ENCODE data around the gene TXNDC8. TPM values are rescaled to one million over a fixed set of nuclear protein-coding genes. Genes with fewer than 3 reads are reported as not detected.

Gene TXNDC8
- total RNA-seq, 1 experiment from 2014 or later = not detected

- TF ChIP-seq TCF7L2 (IDR thresholded peaks at IDR 0.05; ENCODE audit: borderline replicate concordance, extremely low read depth, insufficient read depth, insufficient read length) (no peak), EZH2phosphoT487 (IDR thresholded peaks at IDR 0.05; ENCODE audit: borderline replicate concordance) (no peak), ZFX (IDR thresholded peaks at IDR 0.05) (peak; percentile 66)
Measured at GRCh38 chr9:110256380-110257096, 81.1 kb downstream of the TXNDC8 start, which contains the start of gene TXN (continued).

DNA sequence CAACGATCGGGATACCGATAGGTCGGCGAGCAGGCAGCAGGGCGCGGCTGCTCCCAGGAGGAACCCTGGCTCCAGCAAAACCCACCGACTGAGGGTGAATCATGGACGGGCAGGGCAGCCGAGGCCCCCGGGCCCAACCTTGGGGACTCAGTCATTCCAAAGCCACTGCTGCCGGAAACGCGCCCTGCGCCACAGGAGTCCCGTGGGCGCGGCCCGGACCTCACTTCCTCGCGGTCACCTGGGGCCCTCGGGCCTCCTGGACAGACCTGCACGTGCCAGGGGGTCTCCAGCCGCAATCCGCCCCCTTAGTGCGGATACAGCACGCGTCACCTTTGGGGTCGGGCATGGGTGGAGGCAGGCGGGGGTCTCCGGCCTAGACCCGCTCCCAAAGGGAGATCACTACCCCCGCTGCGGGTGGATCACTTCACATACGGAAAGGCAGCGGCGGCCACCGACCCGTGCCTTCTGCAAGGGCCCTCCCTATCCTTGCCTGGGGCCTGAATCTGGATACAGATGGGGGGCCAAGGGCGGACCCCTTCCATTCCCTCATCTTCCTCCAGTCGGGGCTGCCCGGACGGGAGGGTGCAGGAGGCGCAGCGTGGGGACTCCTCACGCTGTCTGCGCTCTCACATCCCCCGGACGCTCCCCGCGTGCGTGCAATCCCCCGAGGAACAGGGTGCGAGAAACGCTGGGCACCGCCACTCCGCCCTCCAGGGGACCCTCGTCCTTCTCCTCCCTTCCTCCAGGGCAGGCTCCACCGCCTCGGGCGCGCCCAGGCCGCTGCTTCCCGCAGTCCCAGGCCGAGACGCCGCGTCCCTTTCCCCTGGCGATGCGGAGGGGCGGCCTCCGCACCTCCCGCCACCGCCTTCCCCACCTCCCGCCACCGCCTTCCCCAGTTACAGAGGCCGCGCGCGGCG is 81.9 kb downstream of the TXNDC8 start:
- ChIA-PET POLR2A (interaction anchor here (0.7 to 2.9 kb wide), 15 partner anchors 10 to 355 kb away, joined by 3 to 23 read pairs (median 4); no protein-coding TSS in a partner anchor), CTCF (interaction anchor here (1.0 to 1.4 kb wide), 2 partner anchors 172 to 368 kb away, joined by 3 to 4 read pairs; no protein-coding TSS in a partner anchor), RAD21 (ENCODE audit: low non-redundant PET in 1 of 2, low total read pairs in 2 of 2, uncharacterized antibody in 2 of 2, unreplicated experiment in 2 of 2) (no interaction called here)
- Histone ChIP-seq H3K4me2 (ENCODE audit: low read length) (peak overlapping the region; percentile 87), H3K27ac (ENCODE audit: low read depth, low read length) (peak overlapping the region; percentile 74), H3K4me3 (replicated peaks in 1 of 2; ENCODE audit: low read depth in 1 of 2, low read length in 2 of 2) (peak overlapping the region; percentile 76 to 86), H3K79me2 (ENCODE audit: insufficient read depth, low read length) (peaks cover 56% of the 10 kb centered on the region), H3K27me3 (ENCODE audit: insufficient read depth, low read length) (no peaks in the 10 kb centered on the region), H2AFZ (ENCODE audit: low read depth, low read length, poor library complexity, severe bottlenecking) (no peak overlapping the region), H3K4me1 (ENCODE audit: control insufficient read depth in 1 of 2, insufficient read depth in 2 of 2, low read length in 2 of 2) (peaks cover 8 to 57% of the 10 kb centered on the region in 2 experiments), H3K9me2 (ENCODE audit: insufficient read depth) (no peaks in the 10 kb centered on the region), H3K36me3 (ENCODE audit: control insufficient read depth in 1 of 2, insufficient read depth in 2 of 2, low read length in 2 of 2) (peaks cover under 1 to 5% of the 10 kb centered on the region in 2 experiments; a peak in 2 of 4 replicates), H3K9ac (ENCODE audit: low read length) (peak overlapping the region; percentile 94), H3K9me3 (ENCODE audit: control insufficient read depth in 1 of 2, insufficient read depth in 1 of 2, low read depth in 1 of 2, low read length in 2 of 2) (no peaks in the 10 kb centered on the region), H4K20me1 (ENCODE audit: insufficient read depth) (peaks cover 44% of the 10 kb centered on the region; the same call in 1 of the 2 replicates)
- intact Hi-C loops (cut with micrococcal nuclease) = loop anchor here (5.0 kb wide), 1 partner anchor 1303 kb away; no protein-coding TSS in a partner anchor
- ATAC-seq (peak; percentile 49), DNase-seq (ENCODE audit: low read depth, low spot score) (no peak)
- BruUV-seq (replicated peaks) = no TSS peak
- peak; percentile 76 for TF ChIP-seq MAX (IDR thresholded peaks at IDR 0.05)
- peak; percentile 0; the same call in 1 of the 2 replicates for TF ChIP-seq SIN3A (IDR thresholded peaks at IDR 0.05; ENCODE audit: low read depth)
- no peak for TF ChIP-seq SRF (IDR thresholded peaks at IDR 0.05; ENCODE audit: low read depth)
- TF ChIP-seq, protein P1, sequence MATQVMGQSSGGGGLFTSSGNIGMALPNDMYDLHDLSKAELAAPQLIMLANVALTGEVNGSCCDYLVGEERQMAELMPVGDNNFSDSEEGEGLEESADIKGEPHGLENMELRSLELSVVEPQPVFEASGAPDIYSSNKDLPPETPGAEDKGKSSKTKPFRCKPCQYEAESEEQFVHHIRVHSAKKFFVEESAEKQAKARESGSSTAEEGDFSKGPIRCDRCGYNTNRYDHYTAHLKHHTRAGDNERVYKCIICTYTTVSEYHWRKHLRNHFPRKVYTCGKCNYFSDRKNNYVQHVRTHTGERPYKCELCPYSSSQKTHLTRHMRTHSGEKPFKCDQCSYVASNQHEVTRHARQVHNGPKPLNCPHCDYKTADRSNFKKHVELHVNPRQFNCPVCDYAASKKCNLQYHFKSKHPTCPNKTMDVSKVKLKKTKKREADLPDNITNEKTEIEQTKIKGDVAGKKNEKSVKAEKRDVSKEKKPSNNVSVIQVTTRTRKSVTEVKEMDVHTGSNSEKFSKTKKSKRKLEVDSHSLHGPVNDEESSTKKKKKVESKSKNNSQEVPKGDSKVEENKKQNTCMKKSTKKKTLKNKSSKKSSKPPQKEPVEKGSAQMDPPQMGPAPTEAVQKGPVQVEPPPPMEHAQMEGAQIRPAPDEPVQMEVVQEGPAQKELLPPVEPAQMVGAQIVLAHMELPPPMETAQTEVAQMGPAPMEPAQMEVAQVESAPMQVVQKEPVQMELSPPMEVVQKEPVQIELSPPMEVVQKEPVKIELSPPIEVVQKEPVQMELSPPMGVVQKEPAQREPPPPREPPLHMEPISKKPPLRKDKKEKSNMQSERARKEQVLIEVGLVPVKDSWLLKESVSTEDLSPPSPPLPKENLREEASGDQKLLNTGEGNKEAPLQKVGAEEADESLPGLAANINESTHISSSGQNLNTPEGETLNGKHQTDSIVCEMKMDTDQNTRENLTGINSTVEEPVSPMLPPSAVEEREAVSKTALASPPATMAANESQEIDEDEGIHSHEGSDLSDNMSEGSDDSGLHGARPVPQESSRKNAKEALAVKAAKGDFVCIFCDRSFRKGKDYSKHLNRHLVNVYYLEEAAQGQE (IDR thresholded peaks at IDR 0.05; ENCODE audit: low read depth) = no peak
- peak; percentile 9 for TF ChIP-seq TCF7L2 (IDR thresholded peaks at IDR 0.05; ENCODE audit: borderline replicate concordance, extremely low read depth, insufficient read depth, insufficient read length)
- TF ChIP-seq POLR2AphosphoS5 (IDR thresholded peaks at IDR 0.05; ENCODE audit: low read depth, low read length) = peak; percentile 63; the same call in 1 of the 2 replicates
- TF ChIP-seq ZFX (IDR thresholded peaks at IDR 0.05) = peak; percentile 85

All from HCT116 (cell line).